K562 (cell line): ENCODE results near the gene MBNL1. TPM values are rescaled to one million over a fixed set of nuclear protein-coding genes. Genes with fewer than 3 reads are reported as not detected.

ENCODE experiments used
- CBX1 ChIP-seq: sonication (generic); IDR thresholded peaks from 2 replicates; pipeline ENCODE4 v1.6.1; 2016; ENCODE audit warnings: antibody characterized with exemption, low read depth, mild to moderate bottlenecking
- CBX3 ChIP-seq, 2 experiments: IDR thresholded peaks; 1 replicate in 1 of 2; 2 replicates in 1 of 2; pipeline ENCODE4 v1.6.1; 2012; ENCODE audit warnings: inconsistent platforms in 2 of 2, low read length in 2 of 2, borderline replicate concordance in 1 of 2, control low read depth in 1 of 2
- ELF2 ChIP-seq: fragments of 250-450 bp; sonication (Bioruptor Pico); IDR thresholded peaks from 2 replicates; pipeline ENCODE4 v1.5.0; 2021; ENCODE audit warnings: mild to moderate bottlenecking
- HMG20A ChIP-seq: fragments of 450-650 bp; formaldehyde crosslinking; conservative IDR thresholded peaks from 2 replicates; pipeline ENCODE4 v1.4.0; 2020; ENCODE audit warnings: mild to moderate bottlenecking, mixed read lengths
- HNRNPK ChIP-seq: fragments of 200-400 bp; formaldehyde crosslinking; IDR thresholded peaks from one replicate; pipeline ENCODE4 v1.6.1; 2018; ENCODE audit warnings: mild to moderate bottlenecking, low read depth, low read length; ENCODE audit not compliant: poor library complexity, severe bottlenecking
- KLF16 ChIP-seq: IDR thresholded peaks from 2 replicates; pipeline ENCODE4 v1.6.1; 2016; ENCODE audit warnings: antibody characterized with exemption
- L3MBTL2 ChIP-seq: fragments of 450-650 bp; IDR thresholded peaks from 2 replicates; pipeline ENCODE4 v1.6.1; 2016; ENCODE audit warnings: mild to moderate bottlenecking, moderate library complexity
- MAFG ChIP-seq: fragments of 450-650 bp; conservative IDR thresholded peaks from 2 replicates; pipeline ENCODE4 v1.6.1; 2016; ENCODE audit warnings: missing genetic modification characterization, missing compliant biosample characterization
- NFIX ChIP-seq: fragments of 250-450 bp; sonication (Bioruptor Pico); IDR thresholded peaks from 2 replicates; pipeline ENCODE4 v1.4.0; 2020; ENCODE audit warnings: low read depth, mild to moderate bottlenecking, moderate library complexity
- NFXL1 ChIP-seq: fragments of 450-650 bp; formaldehyde crosslinking; IDR thresholded peaks from 2 replicates; pipeline ENCODE4 v1.4.0; 2021; ENCODE audit warnings: mild to moderate bottlenecking
- PHF21A ChIP-seq: fragments of 450-650 bp; IDR thresholded peaks from 2 replicates; pipeline ENCODE4 v1.6.1; 2017; ENCODE audit warnings: low read depth, borderline replicate concordance
- RBM25 ChIP-seq: fragments of 200-400 bp; formaldehyde crosslinking; IDR thresholded peaks from 2 replicates; pipeline ENCODE4 v1.6.1; 2018; ENCODE audit warnings: low read length, low read depth, moderate library complexity; ENCODE audit not compliant: severe bottlenecking
- RERE ChIP-seq: sonication (generic); formaldehyde crosslinking; IDR thresholded peaks from 2 replicates; pipeline ENCODE4 v1.8.0; 2023; ENCODE audit warnings: missing genetic modification reagents, mild to moderate bottlenecking, borderline replicate concordance
- SIN3B ChIP-seq: fragments of 450-650 bp; IDR thresholded peaks from 2 replicates; pipeline ENCODE4 v1.6.1; 2017; ENCODE audit warnings: low read depth, mild to moderate bottlenecking, moderate library complexity
- TCF15 ChIP-seq: fragments of 250-450 bp; sonication (Bioruptor Pico); IDR thresholded peaks from 2 replicates; pipeline ENCODE4 v1.8.0; 2022; ENCODE audit warnings: moderate library complexity, mild to moderate bottlenecking, inconsistent platforms
- ZNF224 ChIP-seq: sonication (generic); formaldehyde crosslinking; IDR thresholded peaks from 2 replicates; pipeline ENCODE4 v1.8.0; 2022; ENCODE audit warnings: mild to moderate bottlenecking, missing genetic modification reagents
- ZNF239 ChIP-seq: fragments of 250-450 bp; sonication (Bioruptor Pico); IDR thresholded peaks from 2 replicates; pipeline ENCODE4 v1.4.0; 2020; ENCODE audit warnings: mild to moderate bottlenecking
- ZNF584 ChIP-seq: fragments of 200-800 bp; sonication (Bioruptor generic); IDR thresholded peaks from 2 replicates; pipeline ENCODE4 v1.6.1; 2016; ENCODE audit warnings: low read depth, mild to moderate bottlenecking, missing genetic modification characterization, missing compliant biosample characterization
- ZNF609 ChIP-seq: sonication (generic); formaldehyde crosslinking; IDR thresholded peaks from 2 replicates; pipeline ENCODE4 v1.8.1; 2023; ENCODE audit warnings: missing genetic modification reagents, mild to moderate bottlenecking, borderline replicate concordance
- ZNF785 ChIP-seq: fragments of 250-450 bp; sonication (Bioruptor Pico); IDR thresholded peaks from 2 replicates; pipeline ENCODE4 v1.4.0; 2020; ENCODE audit warnings: mild to moderate bottlenecking
- polyA plus RNA-seq, 8 experiments: library from polyadenylated mRNA; depleted of rRNA in 4 of 8; stranded (reverse) in 5 of 8; unstranded in 3 of 8; fragments of >200 nt; fragmentation: Nextera tagmentation in 2 of 8; fragmentation: Illumina TruSeq in 1 of 8; extraction: Ambion mirVana in 2 of 8; extraction: Trizol in 1 of 8; gene quantifications; 2 replicates each; pipeline versions ENCODE4 v1.2.1 to v1.2.3, GENCODE V29; 2011 to 2014; ENCODE audit warnings: inconsistent platforms in 1 of 8, missing spikeins in 1 of 8
- total RNA-seq, 7 experiments: library from RNA; depleted of rRNA in 6 of 7; stranded (reverse); fragments of >200 nt in 6 of 7; fragmentation: Illumina TruSeq in 2 of 7; extraction: Trizol in 2 of 7; gene quantifications; 2 replicates each; pipeline versions ENCODE4 v1.2.1 to v1.2.3, GENCODE V29; 2011 to 2021; ENCODE audit warnings: low replicate concordance in 1 of 7

Gene MBNL1
- total and polyA plus RNA-seq, 9 of the 15 experiments (the other 6 are each of a cell fraction or from before 2014, with no cell fraction given): 70.3 to 243 (median 220) TPM

- no peak for TF ChIP-seq PHF21A
- peak; percentile 97 for TF ChIP-seq L3MBTL2
- TF ChIP-seq ZNF584 (CRISPR knock-in tag): no peak
- TF ChIP-seq NFIX (CRISPR knock-in tag): no peak
- peak; percentile 19; the same call in 1 of the 2 replicates for TF ChIP-seq ELF2 (CRISPR knock-in tag)
- peak; percentile 73 for TF ChIP-seq CBX1
- TF ChIP-seq HMG20A (CRISPR knock-in tag): no peak
- TF ChIP-seq MAFG (tag): no peak
- TF ChIP-seq CBX3 (IDR thresholded peaks at IDR 0.05; ENCODE audit: borderline replicate concordance in 1 of 2, low read length in 2 of 2): no peak; a peak in 1 of 3 replicates
- no peak for TF ChIP-seq NFXL1 (CRISPR knock-in tag)
- TF ChIP-seq SIN3B: no peak
- TF ChIP-seq HNRNPK: no peak
- no peak for TF ChIP-seq ZNF785 (CRISPR knock-in tag)
- no peak for TF ChIP-seq RBM25
- no peak for TF ChIP-seq ZNF609 (CRISPR knock-in tag)
- TF ChIP-seq ZNF239: no peak
- TF ChIP-seq TCF15 (CRISPR knock-in tag): no peak
- TF ChIP-seq RERE (CRISPR knock-in tag): no peak
- TF ChIP-seq KLF16: peak; percentile 64
- TF ChIP-seq ZNF224 (CRISPR knock-in tag): no peak
Measured at GRCh38 chr3:152268555-152269055, at the start of gene MBNL1 (continued).
